Dedifferentiated amniotic fluid mesenchymal stem cell (primary cell): ENCODE results near the gene DCAF6.
"Not testable (repeated sequence)": the region's sequence is repeated elsewhere in the genome, so short reads cannot be mapped to it uniquely, and the experiment has no call there.

Experiments
- DNase-seq: peaks from one replicate; pipeline ENCODE4 v3.0.0-alpha.2; 2016; ENCODE audit errors: extremely low spot score

Gene DCAF6

GRCh38 chr1:167924543-167925231 lies 11.8 kb upstream of the DCAF6 start:
- DNase-seq: no peak

- no peak for DNase-seq
Measured at GRCh38 chr1:167926486-167926997, 9.9 kb upstream of the DCAF6 start.

GRCh38 chr1:167927046-167927754 lies 9.3 kb upstream of the DCAF6 start:
- DNase-seq: no peak

GRCh38 chr1:167928457-167928852 lies 8.0 kb upstream of the DCAF6 start:
- no peak for DNase-seq

DNA sequence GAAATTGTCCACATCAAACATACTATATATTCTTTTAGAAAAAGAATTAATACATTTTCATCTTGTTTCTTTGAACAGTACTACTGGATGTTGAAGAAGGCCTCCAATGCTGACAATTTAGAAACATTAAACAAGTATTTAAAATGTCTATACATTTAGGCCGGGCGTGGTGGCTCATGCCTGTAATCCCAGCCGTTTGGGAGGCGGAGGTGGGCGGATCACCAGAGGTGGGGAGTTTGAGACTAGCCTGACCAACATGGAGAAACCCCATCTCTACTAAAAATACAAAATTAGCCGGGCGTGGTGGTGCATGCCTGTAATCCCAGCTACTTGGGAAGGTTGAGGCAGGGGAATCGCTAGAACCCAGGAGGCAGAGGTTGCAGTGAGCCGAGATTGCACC lies 7.6 kb upstream of the DCAF6 start:
- not testable (repeated sequence) for DNase-seq

DNA sequence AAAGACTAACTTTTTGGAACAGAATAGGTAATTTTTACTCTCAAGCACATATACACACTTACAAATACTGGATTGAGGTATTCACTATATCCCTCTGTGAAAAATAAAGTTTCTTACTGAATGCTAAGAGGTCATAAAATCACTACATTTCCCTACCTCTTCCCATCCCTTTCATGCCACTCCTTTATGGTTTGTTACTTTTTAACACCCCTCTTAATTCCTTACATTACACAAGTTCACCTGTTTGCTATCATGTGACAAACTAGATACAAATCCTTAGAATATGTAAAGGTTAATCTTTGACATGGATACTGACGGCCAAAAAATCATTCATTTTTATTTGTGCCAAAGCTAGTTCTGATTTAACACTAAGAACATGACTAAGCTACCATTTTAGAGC lies 6.8 kb upstream of the DCAF6 start:
- DNase-seq: no peak

GRCh38 chr1:167933788-167934187 lies 2.7 kb upstream of the DCAF6 start:
- no peak for DNase-seq

- DNase-seq: no peak
Measured at GRCh38 chr1:167934426-167935215, 1.9 kb upstream of the DCAF6 start.

DNA sequence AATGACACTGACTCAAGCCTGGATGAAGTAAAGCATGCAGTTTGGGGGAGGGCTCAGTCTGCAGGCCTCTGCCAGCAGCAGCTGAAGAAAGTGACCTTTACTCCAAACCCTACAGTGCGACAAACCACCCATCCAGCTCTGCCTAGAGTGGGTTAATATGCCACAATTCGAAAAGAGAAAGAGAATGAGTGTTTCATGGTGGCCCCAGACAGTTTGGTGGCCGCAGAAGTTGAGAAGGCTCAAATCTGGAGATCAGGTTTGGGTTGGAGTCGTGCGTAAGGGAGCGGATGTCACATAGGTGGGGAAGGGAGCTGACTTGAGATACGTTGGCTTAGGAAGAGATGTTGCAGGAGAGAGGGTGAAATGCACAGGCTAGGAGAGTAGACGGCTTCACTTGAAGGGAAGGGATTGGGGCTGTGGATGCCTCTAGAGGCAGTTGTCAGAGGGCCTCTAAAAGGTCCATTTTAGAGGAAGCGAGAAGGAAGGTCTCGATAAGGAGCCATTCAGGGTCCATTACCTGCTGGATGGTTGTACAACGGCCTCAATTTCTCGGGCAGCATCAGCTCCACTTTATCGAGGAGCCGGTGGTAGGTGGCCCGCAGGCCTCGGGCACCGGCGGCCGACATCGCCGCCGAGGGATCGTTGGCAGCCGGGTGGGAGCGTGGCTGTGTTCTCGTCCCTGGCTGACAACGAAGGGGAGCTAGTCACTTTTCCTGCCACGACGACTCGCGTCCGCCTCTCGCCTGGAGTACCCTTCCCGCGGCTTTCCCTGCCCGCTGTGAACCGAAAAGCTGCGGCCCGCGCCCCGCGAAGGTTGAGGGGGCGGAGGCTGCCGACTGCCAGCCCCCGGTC lies 1.0 kb upstream of the DCAF6 start:
- DNase-seq: peak; percentile 33

DNA sequence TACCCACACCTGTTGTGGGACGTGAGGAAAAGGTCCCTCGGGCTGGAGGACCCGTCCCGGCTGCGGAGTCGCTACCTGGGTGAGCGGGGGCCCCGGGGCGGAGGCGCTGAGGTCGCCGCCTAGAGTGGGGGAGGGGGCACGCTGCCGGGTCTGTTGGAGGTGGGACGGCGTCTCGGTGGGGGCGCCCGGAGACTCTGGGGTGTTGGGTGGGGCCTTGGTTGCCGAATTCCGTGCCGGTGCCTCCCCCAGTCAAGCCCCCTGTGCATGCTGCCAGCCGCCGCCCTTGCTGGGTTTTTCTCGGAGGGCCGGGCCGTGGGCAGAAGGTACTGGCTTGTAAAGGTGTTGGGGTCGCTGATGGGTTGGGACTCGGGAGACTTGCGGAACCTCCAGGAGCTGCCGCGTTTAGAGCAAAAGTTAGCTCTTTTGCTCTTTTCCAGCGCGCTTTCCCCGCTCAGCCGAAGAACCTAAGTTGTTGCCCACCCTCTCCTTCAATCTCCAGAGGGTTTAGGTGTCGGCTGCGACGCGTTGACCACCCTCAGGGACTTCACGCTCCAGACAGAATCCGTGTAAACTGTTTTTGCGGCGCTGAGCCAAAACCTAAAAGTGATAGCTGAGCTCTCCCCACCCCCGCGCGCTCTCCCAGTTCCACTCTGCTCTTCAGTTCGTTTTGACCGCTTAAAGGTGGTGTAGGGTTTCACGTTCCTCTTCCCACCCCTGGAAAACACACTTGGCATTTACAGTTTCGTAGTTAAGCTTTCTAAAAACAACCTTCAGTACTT lies 636 bp downstream of the DCAF6 start, which contains the start of gene MPC2:
Gene MPC2, minus strand, starts transcription at position 143 of the 779 bp plus-strand sequence. CDS start 1,231 bp downstream, outside the sequence.
- peak; percentile 69 for DNase-seq

DNA sequence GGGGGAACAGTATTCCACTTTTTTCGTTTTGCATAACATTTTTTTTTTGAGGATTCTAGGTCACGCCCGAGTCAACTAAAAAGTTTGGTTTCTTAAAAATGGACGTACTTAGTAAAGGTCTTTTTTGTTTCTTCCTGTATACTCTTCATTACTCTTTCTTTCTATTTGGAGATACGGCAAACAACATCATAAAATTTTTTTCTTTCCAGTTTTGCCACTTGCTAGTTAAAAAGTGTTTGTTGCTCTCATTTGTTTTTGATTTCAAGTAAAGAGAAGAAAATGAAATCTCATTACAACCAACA lies 1.2 kb downstream of the DCAF6 start:
- no peak for DNase-seq

- no peak for DNase-seq
Measured at GRCh38 chr1:167938080-167938636, 1.7 kb downstream of the DCAF6 start.

- DNase-seq: no peak
Measured at GRCh38 chr1:167940264-167940663, 3.8 kb downstream of the DCAF6 start.

DNA sequence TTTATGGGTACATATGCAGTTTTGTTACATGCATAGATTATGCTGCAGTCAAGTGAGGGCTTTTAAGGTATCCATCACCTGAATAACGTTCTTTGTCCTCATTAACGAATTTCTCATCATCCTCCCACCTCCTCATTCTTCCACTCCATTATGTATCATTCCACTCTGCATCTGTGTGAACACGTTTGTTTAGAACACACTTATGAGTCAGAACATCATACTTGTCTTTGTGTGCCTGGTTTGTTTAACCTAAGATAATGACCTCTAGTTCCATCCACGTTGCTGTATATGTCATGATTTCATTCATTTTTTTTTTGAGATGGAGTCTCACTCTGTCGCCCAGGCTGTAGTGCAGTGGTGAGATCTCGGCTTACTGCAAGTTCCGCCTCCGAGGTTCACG lies 7.1 kb downstream of the DCAF6 start:
- DNase-seq: no peak

DNA sequence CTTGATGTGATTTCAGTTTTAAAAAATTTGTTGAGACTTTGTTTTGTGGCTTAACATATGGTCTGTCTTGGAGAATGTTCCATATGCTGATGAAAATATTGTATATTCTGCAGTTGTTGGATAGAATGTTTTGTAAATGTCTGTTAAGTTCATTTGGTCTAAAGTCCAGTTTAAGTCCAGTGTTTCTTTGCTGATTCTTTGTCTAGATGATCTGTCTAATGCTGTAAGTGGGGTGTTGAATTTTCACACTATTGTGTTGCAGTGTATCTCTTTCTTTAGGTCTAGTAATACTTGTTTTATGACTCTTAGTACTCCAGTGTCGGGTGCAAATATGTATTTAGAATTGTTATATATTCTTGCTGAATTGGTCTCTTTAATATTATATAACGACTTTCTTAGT lies 11.2 kb downstream of the DCAF6 start:
- DNase-seq: no peak

- no peak for DNase-seq
Measured at GRCh38 chr1:167949785-167950184, 13.3 kb downstream of the DCAF6 start.

GRCh38 chr1:167950569-167950968 lies 14.1 kb downstream of the DCAF6 start:
- DNase-seq: no peak

DNA sequence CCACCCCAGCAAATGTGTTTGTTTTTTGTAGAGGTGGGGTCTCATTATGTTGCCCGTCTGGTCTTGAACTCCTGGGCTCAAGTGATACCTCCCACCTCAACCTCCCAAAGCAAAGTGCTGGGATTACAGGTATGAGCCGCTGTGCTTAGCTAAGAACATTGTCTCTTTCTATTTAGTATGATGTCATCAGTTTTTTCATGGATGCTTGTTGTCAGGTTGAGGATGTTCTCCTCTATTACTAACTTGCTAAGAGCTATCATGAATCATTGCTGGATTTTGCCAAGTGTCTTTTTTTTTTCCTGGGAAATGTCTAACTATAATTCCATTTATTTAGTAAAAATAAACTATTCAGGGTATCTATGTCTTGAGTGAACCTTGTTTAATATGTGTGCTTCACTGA lies 19.4 kb downstream of the DCAF6 start:
- no peak for DNase-seq

GRCh38 chr1:167957710-167958109 lies 21.2 kb downstream of the DCAF6 start:
- DNase-seq: no peak

DNA sequence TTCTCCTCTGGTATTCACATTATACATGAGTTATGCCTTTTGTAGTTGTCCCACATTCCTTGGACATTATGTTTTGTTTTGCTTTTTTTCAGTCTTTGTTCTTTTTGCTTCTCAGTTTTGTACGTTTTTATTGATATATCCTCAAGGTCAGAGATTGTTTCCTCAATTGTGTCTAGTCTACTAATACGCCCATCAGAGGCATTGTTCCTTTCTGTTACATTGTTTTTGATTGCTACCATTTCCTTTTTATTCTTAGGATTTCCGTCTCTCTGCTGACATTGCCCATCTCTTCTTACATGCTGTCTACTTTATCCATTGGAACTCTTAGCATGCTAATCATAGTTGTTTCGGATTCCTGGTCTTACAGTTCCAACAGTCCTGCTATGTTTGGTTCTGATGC lies 28.2 kb downstream of the DCAF6 start:
- no peak for DNase-seq

- DNase-seq: no peak
Measured at GRCh38 chr1:167966050-167966449, 29.6 kb downstream of the DCAF6 start.
